22Rv1 (cell line): ENCODE data around the gene NELFB.

Experiments
- ZFX ChIP-seq: fragments of 450-650 bp; IDR thresholded peaks from 2 replicates; pipeline ENCODE4 v1.6.1; 2017; ENCODE audit warnings: antibody characterized with exemption, borderline replicate concordance
- TF ChIP-seq, protein P1 (sequence below): fragments of 450-650 bp; IDR thresholded peaks from 2 replicates; pipeline ENCODE4 v1.5.1; 2017; ENCODE audit warnings: mild to moderate bottlenecking

- TF ChIP-seq, protein P1, sequence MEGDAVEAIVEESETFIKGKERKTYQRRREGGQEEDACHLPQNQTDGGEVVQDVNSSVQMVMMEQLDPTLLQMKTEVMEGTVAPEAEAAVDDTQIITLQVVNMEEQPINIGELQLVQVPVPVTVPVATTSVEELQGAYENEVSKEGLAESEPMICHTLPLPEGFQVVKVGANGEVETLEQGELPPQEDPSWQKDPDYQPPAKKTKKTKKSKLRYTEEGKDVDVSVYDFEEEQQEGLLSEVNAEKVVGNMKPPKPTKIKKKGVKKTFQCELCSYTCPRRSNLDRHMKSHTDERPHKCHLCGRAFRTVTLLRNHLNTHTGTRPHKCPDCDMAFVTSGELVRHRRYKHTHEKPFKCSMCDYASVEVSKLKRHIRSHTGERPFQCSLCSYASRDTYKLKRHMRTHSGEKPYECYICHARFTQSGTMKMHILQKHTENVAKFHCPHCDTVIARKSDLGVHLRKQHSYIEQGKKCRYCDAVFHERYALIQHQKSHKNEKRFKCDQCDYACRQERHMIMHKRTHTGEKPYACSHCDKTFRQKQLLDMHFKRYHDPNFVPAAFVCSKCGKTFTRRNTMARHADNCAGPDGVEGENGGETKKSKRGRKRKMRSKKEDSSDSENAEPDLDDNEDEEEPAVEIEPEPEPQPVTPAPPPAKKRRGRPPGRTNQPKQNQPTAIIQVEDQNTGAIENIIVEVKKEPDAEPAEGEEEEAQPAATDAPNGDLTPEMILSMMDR, result peak; percentile 82
- no peak for TF ChIP-seq ZFX
Observed at GRCh38 chr9:137286975-137287383, 31.9 kb downstream of the NELFB start.
